Measurements from ENCODE around the gene LPAR5. TPM values are rescaled to one million over a fixed set of nuclear protein-coding genes. Genes with fewer than 3 reads are reported as not detected.
A peak's percentile ranks its signal among the peaks of the same experiment; 100 is the strongest.

Gene LPAR5
- total RNA-seq (2014; rRNA removed; shearing (Covaris generic)) (0.38 and 0.89 TPM in 2 replicates), polyA plus RNA-seq (2016; fragmentation: Nextera tagmentation; extraction: Ambion mirVana) (0.32 and 0.38 TPM in 2 replicates)
- long read RNA-seq, result 0 reads

DNA sequence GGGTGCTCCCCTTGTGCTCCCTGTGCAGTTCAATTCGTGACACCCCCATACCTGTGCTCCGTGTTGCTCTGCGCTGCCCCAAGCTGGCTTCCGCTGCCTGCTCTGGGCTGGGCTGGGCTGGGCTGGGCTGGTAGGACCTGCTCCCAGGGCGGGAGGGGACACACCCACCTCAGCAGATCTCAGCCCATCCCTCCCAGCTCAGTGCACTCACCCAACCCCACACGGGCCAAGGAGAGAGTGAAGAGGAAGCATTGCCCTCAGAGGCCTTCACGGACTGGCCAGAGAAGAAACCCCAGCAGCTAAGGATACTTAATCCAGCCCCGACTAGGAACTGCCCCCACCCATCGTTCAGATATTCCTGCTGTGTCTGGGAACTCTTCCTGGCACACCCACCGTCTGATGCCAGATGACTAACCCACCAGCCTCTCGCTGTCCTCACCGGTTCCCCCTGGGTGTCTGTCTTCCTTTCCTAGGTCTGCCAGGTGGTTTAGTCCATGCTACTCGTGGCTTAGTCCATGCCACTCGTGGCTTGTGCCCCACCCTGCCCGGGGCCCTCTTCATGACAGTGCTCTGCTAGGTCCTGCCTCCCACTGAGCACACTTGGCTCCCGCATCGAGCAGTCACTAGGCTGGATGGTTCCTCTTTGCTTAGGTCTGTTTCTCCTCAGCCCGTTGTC is at the start of gene LPAR5:
TSS of gene LPAR5 (minus strand) at position 104 of the 676 bp plus-strand sequence. CDS start 14,711 bp downstream, outside the sequence.
- no peaks in the 10 kb centered on the region for H4K20me1 ChIP-seq (replicated peaks; ENCODE audit: insufficient read depth)
- peak; percentile 58 for DNase-seq (ENCODE audit: low spot score)
- no peak within 1 kb of the TSS; the same call in 2 of the 3 replicates for H3K4me3 Mint-ChIP-seq
- TF ChIP-seq ZNF114 (CRISPR knock-in tag; IDR thresholded peaks at IDR 0.05) (no peak), CREB1 (CRISPR knock-in tag; IDR thresholded peaks at IDR 0.05; ENCODE audit: low read depth) (no peak), ZNF331 (CRISPR knock-in tag; IDR thresholded peaks at IDR 0.05; ENCODE audit: low read depth) (no peak), EZH2 (IDR thresholded peaks at IDR 0.05; ENCODE audit: low read depth, unreplicated experiment) (no peak), EZH2phosphoT487 (IDR thresholded peaks at IDR 0.05; ENCODE audit: unreplicated experiment) (no peak), NANOG (IDR thresholded peaks at IDR 0.05; ENCODE audit: borderline replicate concordance) (no peak), STAT1 (IDR thresholded peaks at IDR 0.05; ENCODE audit: unreplicated experiment) (no peak), POLR2AphosphoS5 (IDR thresholded peaks at IDR 0.05; ENCODE audit: low read depth) (no peak), JUNB (IDR thresholded peaks at IDR 0.05; ENCODE audit: unreplicated experiment) (no peak)
- TF ChIP-seq, protein P1, sequence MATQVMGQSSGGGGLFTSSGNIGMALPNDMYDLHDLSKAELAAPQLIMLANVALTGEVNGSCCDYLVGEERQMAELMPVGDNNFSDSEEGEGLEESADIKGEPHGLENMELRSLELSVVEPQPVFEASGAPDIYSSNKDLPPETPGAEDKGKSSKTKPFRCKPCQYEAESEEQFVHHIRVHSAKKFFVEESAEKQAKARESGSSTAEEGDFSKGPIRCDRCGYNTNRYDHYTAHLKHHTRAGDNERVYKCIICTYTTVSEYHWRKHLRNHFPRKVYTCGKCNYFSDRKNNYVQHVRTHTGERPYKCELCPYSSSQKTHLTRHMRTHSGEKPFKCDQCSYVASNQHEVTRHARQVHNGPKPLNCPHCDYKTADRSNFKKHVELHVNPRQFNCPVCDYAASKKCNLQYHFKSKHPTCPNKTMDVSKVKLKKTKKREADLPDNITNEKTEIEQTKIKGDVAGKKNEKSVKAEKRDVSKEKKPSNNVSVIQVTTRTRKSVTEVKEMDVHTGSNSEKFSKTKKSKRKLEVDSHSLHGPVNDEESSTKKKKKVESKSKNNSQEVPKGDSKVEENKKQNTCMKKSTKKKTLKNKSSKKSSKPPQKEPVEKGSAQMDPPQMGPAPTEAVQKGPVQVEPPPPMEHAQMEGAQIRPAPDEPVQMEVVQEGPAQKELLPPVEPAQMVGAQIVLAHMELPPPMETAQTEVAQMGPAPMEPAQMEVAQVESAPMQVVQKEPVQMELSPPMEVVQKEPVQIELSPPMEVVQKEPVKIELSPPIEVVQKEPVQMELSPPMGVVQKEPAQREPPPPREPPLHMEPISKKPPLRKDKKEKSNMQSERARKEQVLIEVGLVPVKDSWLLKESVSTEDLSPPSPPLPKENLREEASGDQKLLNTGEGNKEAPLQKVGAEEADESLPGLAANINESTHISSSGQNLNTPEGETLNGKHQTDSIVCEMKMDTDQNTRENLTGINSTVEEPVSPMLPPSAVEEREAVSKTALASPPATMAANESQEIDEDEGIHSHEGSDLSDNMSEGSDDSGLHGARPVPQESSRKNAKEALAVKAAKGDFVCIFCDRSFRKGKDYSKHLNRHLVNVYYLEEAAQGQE (IDR thresholded peaks at IDR 0.05; ENCODE audit: unreplicated experiment), result no peak
- TF ChIP-seq, protein P2, sequence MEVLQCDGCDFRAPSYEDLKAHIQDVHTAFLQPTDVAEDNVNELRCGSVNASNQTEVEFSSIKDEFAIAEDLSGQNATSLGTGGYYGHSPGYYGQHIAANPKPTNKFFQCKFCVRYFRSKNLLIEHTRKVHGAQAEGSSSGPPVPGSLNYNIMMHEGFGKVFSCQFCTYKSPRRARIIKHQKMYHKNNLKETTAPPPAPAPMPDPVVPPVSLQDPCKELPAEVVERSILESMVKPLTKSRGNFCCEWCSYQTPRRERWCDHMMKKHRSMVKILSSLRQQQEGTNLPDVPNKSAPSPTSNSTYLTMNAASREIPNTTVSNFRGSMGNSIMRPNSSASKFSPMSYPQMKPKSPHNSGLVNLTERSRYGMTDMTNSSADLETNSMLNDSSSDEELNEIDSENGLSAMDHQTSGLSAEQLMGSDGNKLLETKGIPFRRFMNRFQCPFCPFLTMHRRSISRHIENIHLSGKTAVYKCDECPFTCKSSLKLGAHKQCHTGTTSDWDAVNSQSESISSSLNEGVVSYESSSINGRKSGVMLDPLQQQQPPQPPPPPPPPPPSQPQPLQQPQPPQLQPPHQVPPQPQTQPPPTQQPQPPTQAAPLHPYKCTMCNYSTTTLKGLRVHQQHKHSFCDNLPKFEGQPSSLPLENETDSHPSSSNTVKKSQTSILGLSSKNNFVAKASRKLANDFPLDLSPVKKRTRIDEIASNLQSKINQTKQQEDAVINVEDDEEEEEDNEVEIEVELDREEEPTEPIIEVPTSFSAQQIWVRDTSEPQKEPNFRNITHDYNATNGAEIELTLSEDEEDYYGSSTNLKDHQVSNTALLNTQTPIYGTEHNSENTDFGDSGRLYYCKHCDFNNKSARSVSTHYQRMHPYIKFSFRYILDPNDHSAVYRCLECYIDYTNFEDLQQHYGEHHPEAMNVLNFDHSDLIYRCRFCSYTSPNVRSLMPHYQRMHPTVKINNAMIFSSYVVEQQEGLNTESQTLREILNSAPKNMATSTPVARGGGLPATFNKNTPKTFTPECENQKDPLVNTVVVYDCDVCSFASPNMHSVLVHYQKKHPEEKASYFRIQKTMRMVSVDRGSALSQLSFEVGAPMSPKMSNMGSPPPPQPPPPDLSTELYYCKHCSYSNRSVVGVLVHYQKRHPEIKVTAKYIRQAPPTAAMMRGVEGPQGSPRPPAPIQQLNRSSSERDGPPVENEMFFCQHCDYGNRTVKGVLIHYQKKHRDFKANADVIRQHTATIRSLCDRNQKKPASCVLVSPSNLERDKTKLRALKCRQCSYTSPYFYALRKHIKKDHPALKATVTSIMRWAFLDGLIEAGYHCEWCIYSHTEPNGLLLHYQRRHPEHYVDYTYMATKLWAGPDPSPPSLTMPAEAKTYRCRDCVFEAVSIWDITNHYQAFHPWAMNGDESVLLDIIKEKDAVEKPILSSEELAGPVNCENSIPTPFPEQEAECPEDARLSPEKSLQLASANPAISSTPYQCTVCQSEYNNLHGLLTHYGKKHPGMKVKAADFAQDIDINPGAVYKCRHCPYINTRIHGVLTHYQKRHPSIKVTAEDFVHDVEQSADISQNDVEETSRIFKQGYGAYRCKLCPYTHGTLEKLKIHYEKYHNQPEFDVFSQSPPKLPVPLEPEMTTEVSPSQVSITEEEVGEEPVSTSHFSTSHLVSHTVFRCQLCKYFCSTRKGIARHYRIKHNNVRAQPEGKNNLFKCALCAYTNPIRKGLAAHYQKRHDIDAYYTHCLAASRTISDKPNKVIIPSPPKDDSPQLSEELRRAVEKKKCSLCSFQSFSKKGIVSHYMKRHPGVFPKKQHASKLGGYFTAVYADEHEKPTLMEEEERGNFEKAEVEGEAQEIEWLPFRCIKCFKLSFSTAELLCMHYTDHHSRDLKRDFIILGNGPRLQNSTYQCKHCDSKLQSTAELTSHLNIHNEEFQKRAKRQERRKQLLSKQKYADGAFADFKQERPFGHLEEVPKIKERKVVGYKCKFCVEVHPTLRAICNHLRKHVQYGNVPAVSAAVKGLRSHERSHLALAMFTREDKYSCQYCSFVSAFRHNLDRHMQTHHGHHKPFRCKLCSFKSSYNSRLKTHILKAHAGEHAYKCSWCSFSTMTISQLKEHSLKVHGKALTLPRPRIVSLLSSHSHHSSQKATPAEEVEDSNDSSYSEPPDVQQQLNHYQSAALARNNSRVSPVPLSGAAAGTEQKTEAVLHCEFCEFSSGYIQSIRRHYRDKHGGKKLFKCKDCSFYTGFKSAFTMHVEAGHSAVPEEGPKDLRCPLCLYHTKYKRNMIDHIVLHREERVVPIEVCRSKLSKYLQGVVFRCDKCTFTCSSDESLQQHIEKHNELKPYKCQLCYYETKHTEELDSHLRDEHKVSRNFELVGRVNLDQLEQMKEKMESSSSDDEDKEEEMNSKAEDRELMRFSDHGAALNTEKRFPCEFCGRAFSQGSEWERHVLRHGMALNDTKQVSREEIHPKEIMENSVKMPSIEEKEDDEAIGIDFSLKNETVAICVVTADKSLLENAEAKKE (CRISPR knock-in tag; IDR thresholded peaks at IDR 0.05), result no peak
- TF ChIP-seq, protein P3, sequence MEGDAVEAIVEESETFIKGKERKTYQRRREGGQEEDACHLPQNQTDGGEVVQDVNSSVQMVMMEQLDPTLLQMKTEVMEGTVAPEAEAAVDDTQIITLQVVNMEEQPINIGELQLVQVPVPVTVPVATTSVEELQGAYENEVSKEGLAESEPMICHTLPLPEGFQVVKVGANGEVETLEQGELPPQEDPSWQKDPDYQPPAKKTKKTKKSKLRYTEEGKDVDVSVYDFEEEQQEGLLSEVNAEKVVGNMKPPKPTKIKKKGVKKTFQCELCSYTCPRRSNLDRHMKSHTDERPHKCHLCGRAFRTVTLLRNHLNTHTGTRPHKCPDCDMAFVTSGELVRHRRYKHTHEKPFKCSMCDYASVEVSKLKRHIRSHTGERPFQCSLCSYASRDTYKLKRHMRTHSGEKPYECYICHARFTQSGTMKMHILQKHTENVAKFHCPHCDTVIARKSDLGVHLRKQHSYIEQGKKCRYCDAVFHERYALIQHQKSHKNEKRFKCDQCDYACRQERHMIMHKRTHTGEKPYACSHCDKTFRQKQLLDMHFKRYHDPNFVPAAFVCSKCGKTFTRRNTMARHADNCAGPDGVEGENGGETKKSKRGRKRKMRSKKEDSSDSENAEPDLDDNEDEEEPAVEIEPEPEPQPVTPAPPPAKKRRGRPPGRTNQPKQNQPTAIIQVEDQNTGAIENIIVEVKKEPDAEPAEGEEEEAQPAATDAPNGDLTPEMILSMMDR (conservative IDR thresholded peaks at IDR 0.05; ENCODE audit: low read depth in 2 of 2), result no peak
- TF ChIP-seq, protein P4, sequence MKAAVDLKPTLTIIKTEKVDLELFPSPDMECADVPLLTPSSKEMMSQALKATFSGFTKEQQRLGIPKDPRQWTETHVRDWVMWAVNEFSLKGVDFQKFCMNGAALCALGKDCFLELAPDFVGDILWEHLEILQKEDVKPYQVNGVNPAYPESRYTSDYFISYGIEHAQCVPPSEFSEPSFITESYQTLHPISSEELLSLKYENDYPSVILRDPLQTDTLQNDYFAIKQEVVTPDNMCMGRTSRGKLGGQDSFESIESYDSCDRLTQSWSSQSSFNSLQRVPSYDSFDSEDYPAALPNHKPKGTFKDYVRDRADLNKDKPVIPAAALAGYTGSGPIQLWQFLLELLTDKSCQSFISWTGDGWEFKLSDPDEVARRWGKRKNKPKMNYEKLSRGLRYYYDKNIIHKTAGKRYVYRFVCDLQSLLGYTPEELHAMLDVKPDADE (IDR thresholded peaks at IDR 0.05), result no peak
- 0 out of 2 replicates have a peak, but pooled peaks cover 3% of the 10 kb centered on the region for H3F3A ChIP-seq (replicated peaks; ENCODE audit: low read depth)
- H3K4me1 Mint-ChIP-seq, result peaks cover 18% of the 10 kb centered on the region; the same call in 2 of the 3 replicates
- H3K9me3 Mint-ChIP-seq, result no peaks in the 10 kb centered on the region
- peaks cover 27% of the 10 kb centered on the region for H3K27me3 Mint-ChIP-seq (ENCODE audit: insufficient read depth, low read depth, poor library complexity)
- H3K79me2 ChIP-seq (replicated peaks; ENCODE audit: insufficient read depth), result no peaks in the 10 kb centered on the region
- no peak within 1 kb of the TSS for H3K27ac Mint-ChIP-seq
- H3K27ac ChIP-seq (ENCODE audit: low read depth), result no peak within 1 kb of the TSS
- no peaks in the 10 kb centered on the region for H3K36me3 ChIP-seq (ENCODE audit: insufficient read depth)
- H2AFZ ChIP-seq, result peak within 1 kb of the TSS; percentile 80
- H3K4me2 ChIP-seq, result 0 out of 2 replicates have a peak within 1 kb of the TSS, but pooled peaks have one; percentile 43
- no peaks in the 10 kb centered on the region for H3K27me3 ChIP-seq (ENCODE audit: insufficient read depth)
- no peaks in the 10 kb centered on the region; the same call in 2 of the 3 replicates for H3K36me3 Mint-ChIP-seq (ENCODE audit: low read depth)
- no peaks in the 10 kb centered on the region for H3K4me1 ChIP-seq (ENCODE audit: insufficient read depth)
- H3K9me2 ChIP-seq (ENCODE audit: insufficient read depth), result no peaks in the 10 kb centered on the region
- peak; percentile 91 for ATAC-seq
- 0 out of 2 replicates have a peak within 1 kb of the TSS, but pooled peaks have one; percentile 17 for H3K4me3 ChIP-seq
